K562 (cell line): Measurements from ENCODE around the gene SFSWAP. TPM values are rescaled to one million over a fixed set of nuclear protein-coding genes. Genes with fewer than 3 reads are reported as not detected.

ENCODE experiments used
- ATF3 ChIP-seq, 2 experiments: fragments of 450-650 bp in 1 of 2; sonication (generic) in 1 of 2; formaldehyde crosslinking in 1 of 2; IDR thresholded peaks in 1 of 2; conservative IDR thresholded peaks in 1 of 2; 2 replicates each; pipeline versions ENCODE4 v1.6.1 to v1.8.1; 2016 to 2023; ENCODE audit warnings: mild to moderate bottlenecking in 2 of 2, moderate library complexity in 2 of 2, inconsistent platforms in 1 of 2, missing genetic modification reagents in 1 of 2
- CHD2 ChIP-seq: IDR thresholded peaks from 2 replicates; pipeline ENCODE4 v1.6.1; 2011; ENCODE audit warnings: low read depth, low read length
- GATAD2B ChIP-seq: fragments of 450-650 bp; IDR thresholded peaks from 2 replicates; pipeline ENCODE4 v1.6.1; 2017; ENCODE audit warnings: mild to moderate bottlenecking, borderline replicate concordance
- GTF2F1 ChIP-seq: IDR thresholded peaks from 2 replicates; pipeline ENCODE4 v1.6.1; 2011; ENCODE audit warnings: low read depth, low read length, improper control_type of control experiment
- HMG20A ChIP-seq: fragments of 450-650 bp; formaldehyde crosslinking; conservative IDR thresholded peaks from 2 replicates; pipeline ENCODE4 v1.4.0; 2020; ENCODE audit warnings: mild to moderate bottlenecking, mixed read lengths
- MECOM ChIP-seq: fragments of 250-450 bp; sonication (Bioruptor Pico); IDR thresholded peaks from 2 replicates; pipeline ENCODE4 v1.8.0; 2022; ENCODE audit warnings: inconsistent platforms
- NR2C2 ChIP-seq, 2 experiments: fragments of 200-800 bp in 1 of 2; sonication (Bioruptor generic) in 1 of 2; sonication (generic) in 1 of 2; formaldehyde crosslinking in 1 of 2; IDR thresholded peaks; 2 replicates each; pipeline versions ENCODE4 v1.6.1 to v1.8.0; 2016 to 2022; ENCODE audit warnings: mild to moderate bottlenecking in 1 of 2, missing compliant biosample characterization in 1 of 2, missing genetic modification characterization in 1 of 2, missing genetic modification reagents in 1 of 2
- RB1 ChIP-seq: fragments of 450-650 bp; IDR thresholded peaks from 2 replicates; pipeline ENCODE4 v1.6.1; 2017; ENCODE audit warnings: low read depth, mild to moderate bottlenecking
- RBBP5 ChIP-seq: fragments of 200-600 bp; sonication (generic); IDR thresholded peaks from 2 replicates; pipeline ENCODE4 v1.6.1; 2012; ENCODE audit warnings: borderline replicate concordance, mild to moderate bottlenecking, low read length, control low read depth, inconsistent platforms; ENCODE audit not compliant: insufficient read depth, poor library complexity, severe bottlenecking
- YBX1 ChIP-seq: fragments of 450-650 bp; IDR thresholded peaks from 2 replicates; pipeline ENCODE4 v1.7.1; 2016; ENCODE audit warnings: mild to moderate bottlenecking
- ZKSCAN3 ChIP-seq: fragments of 250-450 bp; sonication (Bioruptor Pico); IDR thresholded peaks from 2 replicates; pipeline ENCODE4 v1.4.0; 2020
- ZNF165 ChIP-seq: fragments of 250-450 bp; sonication (Bioruptor Pico); IDR thresholded peaks from 2 replicates; pipeline ENCODE4 v1.4.0; 2020; ENCODE audit warnings: borderline replicate concordance
- ZNF174 ChIP-seq: fragments of 250-450 bp; sonication (Bioruptor Pico); IDR thresholded peaks from 2 replicates; pipeline ENCODE4 v1.4.0; 2020; ENCODE audit warnings: mild to moderate bottlenecking
- ZNF639 ChIP-seq, 2 experiments: fragments of 200-800 bp in 1 of 2; sonication (Bioruptor generic) in 1 of 2; sonication (generic) in 1 of 2; formaldehyde crosslinking in 1 of 2; IDR thresholded peaks in 1 of 2; conservative IDR thresholded peaks in 1 of 2; 2 replicates each; pipeline versions ENCODE4 v1.5.0 to v1.6.1; 2016 to 2020; ENCODE audit warnings: missing compliant biosample characterization in 1 of 2, missing genetic modification characterization in 1 of 2, missing genetic modification reagents in 1 of 2
- ZNF77 ChIP-seq: fragments of 250-450 bp; sonication (Bioruptor Pico); IDR thresholded peaks from 2 replicates; pipeline ENCODE4 v1.5.0; 2020
- polyA plus RNA-seq, 8 experiments: library from polyadenylated mRNA; depleted of rRNA in 4 of 8; stranded (reverse) in 5 of 8; unstranded in 3 of 8; fragments of >200 nt; fragmentation: Nextera tagmentation in 2 of 8; fragmentation: Illumina TruSeq in 1 of 8; extraction: Ambion mirVana in 2 of 8; extraction: Trizol in 1 of 8; gene quantifications; 2 replicates each; pipeline versions ENCODE4 v1.2.1 to v1.2.3, GENCODE V29; 2011 to 2014; ENCODE audit warnings: inconsistent platforms in 1 of 8, missing spikeins in 1 of 8
- total RNA-seq, 7 experiments: library from RNA; depleted of rRNA in 6 of 7; stranded (reverse); fragments of >200 nt in 6 of 7; fragmentation: Illumina TruSeq in 2 of 7; extraction: Trizol in 2 of 7; gene quantifications; 2 replicates each; pipeline versions ENCODE4 v1.2.1 to v1.2.3, GENCODE V29; 2011 to 2021; ENCODE audit warnings: low replicate concordance in 1 of 7

SFSWAP gene
- total and polyA plus RNA-seq, 9 of the 15 experiments (the other 6 are each of a cell fraction or from before 2014, with no cell fraction given), result 2.4 to 60.4 (median 32.6) TPM

GRCh38 chr12:131710464-131711457, at the start of gene SFSWAP (continued):
- TF ChIP-seq RBBP5, result peak; percentile 97
- no peak for TF ChIP-seq ATF3 (IDR thresholded peaks at IDR 0.05)
- TF ChIP-seq ATF3 (CRISPR knock-in tag; conservative IDR thresholded peaks at IDR 0.05), result no peak
- no peak for TF ChIP-seq NR2C2 (CRISPR knock-in tag; IDR thresholded peaks at IDR 0.05)
- peak; percentile 79 for TF ChIP-seq NR2C2 (tag; IDR thresholded peaks at IDR 0.05)
- TF ChIP-seq ZNF165 (CRISPR knock-in tag), result no peak
- TF ChIP-seq ZNF174 (CRISPR knock-in tag), result no peak
- TF ChIP-seq ZKSCAN3 (CRISPR knock-in tag), result no peak
- TF ChIP-seq RB1, result peak; percentile 78
- no peak for TF ChIP-seq HMG20A (CRISPR knock-in tag)
- TF ChIP-seq ZNF77, result no peak
- TF ChIP-seq ZNF639 (CRISPR knock-in tag; conservative IDR thresholded peaks at IDR 0.05 in 1 of 2, IDR thresholded peaks at IDR 0.05 in 1 of 2), result peak in 1 of 2 experiments; percentile 79; a peak in 2 of 4 replicates
- TF ChIP-seq GATAD2B, result no peak
- TF ChIP-seq YBX1, result no peak
- no peak for TF ChIP-seq GTF2F1
- peak; percentile 11; the same call in 1 of the 2 replicates for TF ChIP-seq CHD2
- TF ChIP-seq MECOM (CRISPR knock-in tag), result no peak
